ENCODE data around the gene STAB2. TPM values are rescaled to one million over a fixed set of nuclear protein-coding genes. Genes with fewer than 3 reads are reported as not detected.

The STAB2 gene
- polyA plus RNA-seq, 1 donor from 2014 or later, result not detected

DNA sequence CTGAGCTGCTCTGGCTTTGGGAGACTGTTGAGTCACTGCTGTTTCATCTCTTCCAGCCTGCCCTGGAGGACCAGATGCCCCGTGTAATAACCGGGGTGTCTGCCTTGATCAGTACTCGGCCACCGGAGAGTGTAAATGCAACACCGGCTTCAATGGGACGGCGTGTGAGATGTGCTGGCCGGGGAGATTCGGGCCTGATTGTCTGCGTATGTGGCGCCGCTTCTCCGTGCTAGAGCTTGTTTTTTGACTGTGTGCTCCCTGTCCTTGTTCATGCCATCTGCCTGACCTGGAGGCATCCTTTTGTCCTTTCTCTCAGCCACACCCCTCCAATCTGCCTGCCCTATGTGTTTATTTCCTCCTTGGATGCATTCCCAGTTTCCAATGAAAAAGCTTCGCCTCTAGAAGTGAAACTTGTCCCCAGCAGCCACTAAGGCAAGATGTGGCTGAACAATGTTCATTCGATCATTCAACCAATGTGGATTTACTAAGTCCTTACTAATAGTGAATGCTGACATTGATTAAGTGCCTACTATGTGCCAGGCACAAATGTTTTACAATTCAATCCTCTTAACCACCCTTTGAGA lies 155.4 kb downstream of the STAB2 start:
- H3K36me3 ChIP-seq (ENCODE audit: insufficient read depth, low read length), result no peaks in the 10 kb centered on the region
- no peak overlapping the region for H2AFZ ChIP-seq (ENCODE audit: low read depth, low read length)
- H3K9me3 ChIP-seq (ENCODE audit: low read length), result no peaks in the 10 kb centered on the region
- H3K9ac ChIP-seq (ENCODE audit: low read length), result no peak overlapping the region
- no peaks in the 10 kb centered on the region for H3K79me2 ChIP-seq (replicated peaks; ENCODE audit: insufficient read depth, low read length)
- no peaks in the 10 kb centered on the region for H4K20me1 ChIP-seq (ENCODE audit: insufficient read depth)
- H3K9me2 ChIP-seq (ENCODE audit: insufficient read depth, low read length), result no peaks in the 10 kb centered on the region
- no peak overlapping the region for H3K4me3 ChIP-seq (ENCODE audit: low read length)
- H3K4me2 ChIP-seq (ENCODE audit: low read length), result no peak overlapping the region
- no peaks in the 10 kb centered on the region for H3F3A ChIP-seq (ENCODE audit: insufficient read depth, low read length, poor library complexity, severe bottlenecking)
- no peak overlapping the region for H3K27ac ChIP-seq (ENCODE audit: low read length)
- TF ChIP-seq, protein P1, sequence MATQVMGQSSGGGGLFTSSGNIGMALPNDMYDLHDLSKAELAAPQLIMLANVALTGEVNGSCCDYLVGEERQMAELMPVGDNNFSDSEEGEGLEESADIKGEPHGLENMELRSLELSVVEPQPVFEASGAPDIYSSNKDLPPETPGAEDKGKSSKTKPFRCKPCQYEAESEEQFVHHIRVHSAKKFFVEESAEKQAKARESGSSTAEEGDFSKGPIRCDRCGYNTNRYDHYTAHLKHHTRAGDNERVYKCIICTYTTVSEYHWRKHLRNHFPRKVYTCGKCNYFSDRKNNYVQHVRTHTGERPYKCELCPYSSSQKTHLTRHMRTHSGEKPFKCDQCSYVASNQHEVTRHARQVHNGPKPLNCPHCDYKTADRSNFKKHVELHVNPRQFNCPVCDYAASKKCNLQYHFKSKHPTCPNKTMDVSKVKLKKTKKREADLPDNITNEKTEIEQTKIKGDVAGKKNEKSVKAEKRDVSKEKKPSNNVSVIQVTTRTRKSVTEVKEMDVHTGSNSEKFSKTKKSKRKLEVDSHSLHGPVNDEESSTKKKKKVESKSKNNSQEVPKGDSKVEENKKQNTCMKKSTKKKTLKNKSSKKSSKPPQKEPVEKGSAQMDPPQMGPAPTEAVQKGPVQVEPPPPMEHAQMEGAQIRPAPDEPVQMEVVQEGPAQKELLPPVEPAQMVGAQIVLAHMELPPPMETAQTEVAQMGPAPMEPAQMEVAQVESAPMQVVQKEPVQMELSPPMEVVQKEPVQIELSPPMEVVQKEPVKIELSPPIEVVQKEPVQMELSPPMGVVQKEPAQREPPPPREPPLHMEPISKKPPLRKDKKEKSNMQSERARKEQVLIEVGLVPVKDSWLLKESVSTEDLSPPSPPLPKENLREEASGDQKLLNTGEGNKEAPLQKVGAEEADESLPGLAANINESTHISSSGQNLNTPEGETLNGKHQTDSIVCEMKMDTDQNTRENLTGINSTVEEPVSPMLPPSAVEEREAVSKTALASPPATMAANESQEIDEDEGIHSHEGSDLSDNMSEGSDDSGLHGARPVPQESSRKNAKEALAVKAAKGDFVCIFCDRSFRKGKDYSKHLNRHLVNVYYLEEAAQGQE (IDR thresholded peaks at IDR 0.05; ENCODE audit: borderline replicate concordance), result no peak
- TF ChIP-seq RAD21 (conservative IDR thresholded peaks at IDR 0.05) (no peak), POLR2AphosphoS5 (IDR thresholded peaks at IDR 0.05) (no peak), EZH2 (IDR thresholded peaks at IDR 0.05; ENCODE audit: borderline replicate concordance, insufficient read depth, low read length, poor library complexity, severe bottlenecking) (no peak), MXI1 (conservative IDR thresholded peaks at IDR 0.05; ENCODE audit: poor library complexity, severe bottlenecking) (no peak), TAF1 (IDR thresholded peaks at IDR 0.05; ENCODE audit: low read depth) (no peak), SMC3 (conservative IDR thresholded peaks at IDR 0.05; ENCODE audit: poor library complexity) (no peak), EP300 (conservative IDR thresholded peaks at IDR 0.05; ENCODE audit: poor library complexity, severe bottlenecking) (no peak)
- TF ChIP-seq, protein P2, sequence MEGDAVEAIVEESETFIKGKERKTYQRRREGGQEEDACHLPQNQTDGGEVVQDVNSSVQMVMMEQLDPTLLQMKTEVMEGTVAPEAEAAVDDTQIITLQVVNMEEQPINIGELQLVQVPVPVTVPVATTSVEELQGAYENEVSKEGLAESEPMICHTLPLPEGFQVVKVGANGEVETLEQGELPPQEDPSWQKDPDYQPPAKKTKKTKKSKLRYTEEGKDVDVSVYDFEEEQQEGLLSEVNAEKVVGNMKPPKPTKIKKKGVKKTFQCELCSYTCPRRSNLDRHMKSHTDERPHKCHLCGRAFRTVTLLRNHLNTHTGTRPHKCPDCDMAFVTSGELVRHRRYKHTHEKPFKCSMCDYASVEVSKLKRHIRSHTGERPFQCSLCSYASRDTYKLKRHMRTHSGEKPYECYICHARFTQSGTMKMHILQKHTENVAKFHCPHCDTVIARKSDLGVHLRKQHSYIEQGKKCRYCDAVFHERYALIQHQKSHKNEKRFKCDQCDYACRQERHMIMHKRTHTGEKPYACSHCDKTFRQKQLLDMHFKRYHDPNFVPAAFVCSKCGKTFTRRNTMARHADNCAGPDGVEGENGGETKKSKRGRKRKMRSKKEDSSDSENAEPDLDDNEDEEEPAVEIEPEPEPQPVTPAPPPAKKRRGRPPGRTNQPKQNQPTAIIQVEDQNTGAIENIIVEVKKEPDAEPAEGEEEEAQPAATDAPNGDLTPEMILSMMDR (IDR thresholded peaks at IDR 0.05; ENCODE audit: poor library complexity, severe bottlenecking), result no peak
- H3K27me3 ChIP-seq (ENCODE audit: insufficient read depth, low read depth, low read length), result no peaks in the 10 kb centered on the region

DNA sequence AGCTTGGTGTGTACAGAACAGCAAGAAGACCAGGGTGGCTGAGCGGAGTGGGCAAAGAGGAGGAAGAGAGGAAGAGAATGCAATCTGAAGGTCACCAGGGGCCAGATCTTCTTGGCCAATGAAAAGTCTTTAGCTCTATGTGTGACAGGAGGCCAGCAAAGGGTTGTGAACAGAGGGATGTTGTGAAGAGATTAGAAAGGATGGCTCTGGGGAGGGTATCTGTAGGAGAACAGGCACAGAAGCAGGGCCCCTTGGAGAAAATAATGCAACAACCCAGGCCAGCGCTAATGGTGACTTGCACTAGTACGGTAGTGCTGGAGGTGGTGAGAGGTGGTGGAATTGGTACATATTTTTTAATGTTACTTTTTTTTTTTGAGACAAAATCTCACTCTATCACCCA lies 156.7 kb downstream of the STAB2 start:
- H3K79me2 ChIP-seq (replicated peaks; ENCODE audit: insufficient read depth, low read length), result no peaks in the 10 kb centered on the region
- no peaks in the 10 kb centered on the region for H4K20me1 ChIP-seq (ENCODE audit: insufficient read depth)
- no peaks in the 10 kb centered on the region for H3K36me3 ChIP-seq (ENCODE audit: insufficient read depth, low read length)
- no peaks in the 10 kb centered on the region for H3F3A ChIP-seq (ENCODE audit: insufficient read depth, low read length, poor library complexity, severe bottlenecking)
- TF ChIP-seq POLR2AphosphoS5 (IDR thresholded peaks at IDR 0.05) (no peak), MXI1 (conservative IDR thresholded peaks at IDR 0.05; ENCODE audit: poor library complexity, severe bottlenecking) (no peak), RAD21 (conservative IDR thresholded peaks at IDR 0.05) (no peak), SMC3 (conservative IDR thresholded peaks at IDR 0.05; ENCODE audit: poor library complexity) (no peak), TAF1 (IDR thresholded peaks at IDR 0.05; ENCODE audit: low read depth) (no peak), EZH2 (IDR thresholded peaks at IDR 0.05; ENCODE audit: borderline replicate concordance, insufficient read depth, low read length, poor library complexity, severe bottlenecking) (no peak), EP300 (conservative IDR thresholded peaks at IDR 0.05; ENCODE audit: poor library complexity, severe bottlenecking) (no peak)
- TF ChIP-seq, protein P2 (IDR thresholded peaks at IDR 0.05; ENCODE audit: poor library complexity, severe bottlenecking), result no peak
- TF ChIP-seq, protein P1 (IDR thresholded peaks at IDR 0.05; ENCODE audit: borderline replicate concordance), result no peak
- no peak overlapping the region for H3K4me3 ChIP-seq (ENCODE audit: low read length)
- H3K9me3 ChIP-seq (ENCODE audit: low read length), result no peaks in the 10 kb centered on the region
- no peak overlapping the region for H2AFZ ChIP-seq (ENCODE audit: low read depth, low read length)
- H3K27ac ChIP-seq (ENCODE audit: low read length), result no peak overlapping the region
- H3K9ac ChIP-seq (ENCODE audit: low read length), result no peak overlapping the region
- no peaks in the 10 kb centered on the region for H3K9me2 ChIP-seq (ENCODE audit: insufficient read depth, low read length)
- H3K4me2 ChIP-seq (ENCODE audit: low read length), result no peak overlapping the region
- no peaks in the 10 kb centered on the region for H3K27me3 ChIP-seq (ENCODE audit: insufficient read depth, low read depth, low read length)

Data from neural cell (in vitro differentiated cells).